ENCODE measurements around the gene RLF. TPM values are rescaled to one million over a fixed set of nuclear protein-coding genes. Genes with fewer than 3 reads are reported as not detected.

RLF gene
- total and polyA plus RNA-seq, 2 of the 8 experiments (the other 6 are each of a cell fraction or from before 2014, with no cell fraction given) = 4.2 to 18.0 TPM

DNA sequence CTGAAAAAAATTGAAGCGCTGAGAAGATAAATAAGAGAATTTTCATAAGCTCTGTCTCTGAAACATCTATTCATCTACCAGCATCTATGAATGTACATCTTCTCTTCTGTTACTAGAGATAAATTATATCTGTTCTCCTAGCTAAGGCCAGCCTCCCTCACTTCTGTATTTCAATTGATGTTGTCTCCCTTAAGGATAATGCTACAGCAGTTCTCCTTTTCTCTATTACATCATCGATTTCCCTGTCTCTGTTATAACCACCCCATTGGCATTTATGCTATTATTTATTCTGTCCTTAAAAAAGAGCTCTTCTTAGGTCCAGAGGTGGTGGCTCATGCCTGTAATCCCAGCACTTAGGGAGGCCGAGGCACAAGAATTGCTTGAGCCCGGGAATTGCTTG, 43.7 kb downstream of the RLF start:
- WGBS, 2 experiments (ENCODE audit: extremely low coverage in 1 of 2, insufficient coverage in 1 of 2, insufficient read length in 1 of 2, insufficient replicate concordance in 2 of 2, low coverage in 1 of 2, low lambda C conversion rate in 2 of 2, missing lambda C conversion rate in 1 of 2) = 90% methylated on average over 4 of the region's 4 CpGs; no CpG with 5 or more reads in 1 of the 2 experiments
- Histone ChIP-seq H2BK12ac (ENCODE audit: low read depth, low read length) (no peak overlapping the region), H3K14ac (ENCODE audit: insufficient read length) (no peak overlapping the region), H3K27ac (ENCODE audit: low read depth, low read length) (no peak overlapping the region), H2AK5ac (ENCODE audit: low read depth, low read length) (no peak overlapping the region), H3K36me3 (ENCODE audit: control insufficient read depth in 2 of 4, insufficient read depth in 4 of 4, low read length in 3 of 4) (peaks cover 0 to 13% (median 3%) of the 10 kb centered on the region in 4 experiments; a peak in 5 of 8 replicates), H3K23ac (ENCODE audit: insufficient read length) (no peak overlapping the region), H4K5ac (ENCODE audit: insufficient read length, low read depth, low read length) (no peak overlapping the region), H4K8ac (ENCODE audit: extremely low read depth, insufficient read depth, low read length) (no peak overlapping the region), H3K27me3 (replicated peaks in 1 of 4; ENCODE audit: control insufficient read depth in 3 of 4, extremely low read depth in 1 of 4, insufficient read depth in 3 of 4, low read length in 3 of 4) (no peaks in the 10 kb centered on the region), H2AFZ (ENCODE audit: low read length) (no peak overlapping the region), H2BK120ac (replicated peaks; ENCODE audit: low read depth, low read length) (no peak overlapping the region), H3K4me2 (ENCODE audit: insufficient read depth in 1 of 2, low read depth in 2 of 2, low read length in 2 of 2) (no peak overlapping the region), H3K18ac (ENCODE audit: extremely low read depth, low read length) (no peak overlapping the region), H3K79me2 (ENCODE audit: control insufficient read depth in 1 of 2, insufficient read depth in 2 of 2, low read length in 2 of 2) (no peaks in the 10 kb centered on the region), H2BK20ac (ENCODE audit: low read length) (no peak overlapping the region), H3K4me3 (ENCODE audit: extremely low read depth in 1 of 4, insufficient read depth in 2 of 4, low read depth in 3 of 4, low read length in 4 of 4) (no peak overlapping the region), H4K20me1 (replicated peaks in 1 of 2; ENCODE audit: control insufficient read depth in 1 of 2, insufficient read depth in 2 of 2, low read length in 2 of 2) (peaks cover 2% of the 10 kb centered on the region in 2 experiments), H4K91ac (replicated peaks; ENCODE audit: insufficient read length, low read length) (no peak overlapping the region), H3K9ac (replicated peaks in 1 of 4; ENCODE audit: extremely low read depth in 1 of 4, low read depth in 3 of 4, low read length in 3 of 4) (no peak overlapping the region), H3K23me2 (ENCODE audit: low read depth, low read length) (no peaks in the 10 kb centered on the region), H3K79me1 (ENCODE audit: low read depth, low read length) (no peaks in the 10 kb centered on the region), H3K9me3 (ENCODE audit: insufficient read depth in 2 of 2, low read depth in 1 of 2, low read length in 1 of 2) (no peaks in the 10 kb centered on the region), H3K56ac (replicated peaks; ENCODE audit: insufficient read length, low read depth, low read length) (no peak overlapping the region), H3K4ac (replicated peaks; ENCODE audit: insufficient read length, low read depth, low read length) (no peak overlapping the region), H2BK5ac (ENCODE audit: low read depth, low read length) (no peak overlapping the region), H3K4me1 (replicated peaks in 1 of 4; ENCODE audit: control insufficient read depth in 3 of 4, insufficient read depth in 4 of 4, low read length in 3 of 4) (no peaks in the 10 kb centered on the region), H2BK15ac (ENCODE audit: low read length) (no peak overlapping the region)
- CTCF ChIA-PET (ENCODE audit: partially characterized antibody) = interaction anchor here (1.1 to 2.0 kb wide), 3 partner anchors 61 to 110 kb away, joined by 3 to 5 read pairs (median 3); no protein-coding TSS in a partner anchor
- POLR2A ChIA-PET (ENCODE audit: partially characterized antibody) = interaction anchor here (0.6 to 0.9 kb wide), 2 partner anchors 56 to 1169 kb away, joined by 3 to 6 read pairs; no protein-coding TSS in a partner anchor
- no peak for FAIRE-seq
- no peak for DNase-seq (ENCODE audit: low read depth in 1 of 2, low spot score in 2 of 2)
- TF ChIP-seq MAFK (IDR thresholded peaks at IDR 0.05; ENCODE audit: low read depth, low read length) (no peak), SUZ12 (IDR thresholded peaks at IDR 0.05; ENCODE audit: low read length) (no peak), CHD1 (IDR thresholded peaks at IDR 0.05; ENCODE audit: low read depth, low read length) (no peak), ZNF274 (IDR thresholded peaks at IDR 0.05; ENCODE audit: borderline replicate concordance, extremely low read depth, low read length) (no peak), SIX5 (IDR thresholded peaks at IDR 0.05; ENCODE audit: low read depth, low read length) (no peak), CTCF (IDR thresholded peaks at IDR 0.05; ENCODE audit: control extremely low read depth in 1 of 3, insufficient read depth in 1 of 3, low read depth in 1 of 3, low read length in 3 of 3) (no peak), RFX5 (IDR thresholded peaks at IDR 0.05; ENCODE audit: borderline replicate concordance, low read depth, low read length) (no peak), BACH1 (IDR thresholded peaks at IDR 0.05; ENCODE audit: low read length) (no peak), USF2 (IDR thresholded peaks at IDR 0.05; ENCODE audit: low read length) (no peak), TAF1 (IDR thresholded peaks at IDR 0.05; ENCODE audit: low read depth, low read length) (no peak), GABPA (IDR thresholded peaks at IDR 0.05; ENCODE audit: borderline replicate concordance, insufficient read depth, low read length) (no peak)
